ENCODE measurements around the gene EPB41L1.

EPB41L1 gene

GRCh38 chr20:36154700-36155628 lies at the start of gene EPB41L1:
EPB41L1 (plus strand) TSS chr20:36154740; CDS start chr20:36173778, 19,038 bp downstream.
- no peaks in the 10 kb centered on the region for H3K36me3 Mint-ChIP-seq (ENCODE audit: low read depth)
- H3K27ac Mint-ChIP-seq: no peak within 1 kb of the TSS
- peaks cover 3% of the 10 kb centered on the region for H3K4me1 Mint-ChIP-seq (ENCODE audit: low read depth)
- no peaks in the 10 kb centered on the region for H3K9me3 Mint-ChIP-seq
- peaks cover 12% of the 10 kb centered on the region for H3K27me3 Mint-ChIP-seq
- H3K4me3 Mint-ChIP-seq: peak within 1 kb of the TSS; percentile 75

DNA sequence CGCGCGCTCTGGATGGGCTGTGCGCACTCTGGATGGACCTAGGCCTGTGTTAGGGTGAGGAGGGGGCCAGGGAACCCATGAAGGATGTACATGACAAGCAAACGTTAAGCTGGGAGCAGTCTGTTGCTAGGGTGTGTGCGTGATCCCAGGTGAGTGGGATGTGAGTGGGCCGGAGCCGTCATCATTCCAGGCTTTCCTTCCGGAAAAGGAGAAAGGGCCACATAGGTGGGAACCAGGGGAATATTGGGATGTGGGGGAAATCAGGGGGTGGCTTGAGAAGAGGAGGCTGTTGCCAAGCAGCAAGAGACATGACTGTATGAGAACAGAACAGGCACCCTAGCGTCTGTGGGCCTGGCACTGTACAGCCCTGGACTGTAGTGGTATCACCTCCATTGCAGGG lies 49.7 kb upstream of the EPB41L1 start:
- H3K36me3 Mint-ChIP-seq (ENCODE audit: low read depth): no peaks in the 10 kb centered on the region
- no peak overlapping the region for H3K4me3 Mint-ChIP-seq
- H3K4me1 Mint-ChIP-seq (ENCODE audit: low read depth): no peaks in the 10 kb centered on the region
- no peaks in the 10 kb centered on the region for H3K9me3 Mint-ChIP-seq
- no peaks in the 10 kb centered on the region for H3K27me3 Mint-ChIP-seq
- no peak overlapping the region for H3K27ac Mint-ChIP-seq

DNA sequence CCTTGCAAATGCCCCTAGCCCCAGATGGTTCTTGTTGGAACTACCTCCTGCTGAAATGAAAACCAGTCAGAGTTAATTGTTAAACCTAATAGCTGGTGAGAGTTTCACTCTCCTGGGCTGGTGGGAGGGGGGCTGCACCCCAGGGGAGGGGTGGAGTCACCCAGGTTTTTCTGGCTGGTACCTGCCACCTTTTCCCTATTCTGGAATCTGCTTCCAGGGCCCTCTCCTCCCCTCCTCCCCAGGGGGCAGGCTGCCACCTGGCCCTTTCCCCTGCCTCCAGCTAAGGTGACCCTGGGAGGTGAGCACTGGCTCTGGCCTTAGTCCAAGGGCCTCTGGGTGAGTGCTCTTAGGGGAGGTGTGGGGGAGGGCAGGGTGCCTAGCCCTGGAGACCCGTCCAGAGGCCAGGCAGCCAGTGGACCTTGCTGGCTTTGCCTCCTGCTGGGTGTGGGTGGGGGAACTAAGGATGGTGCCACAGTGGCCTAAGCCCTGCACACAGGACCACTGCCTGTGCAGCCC lies 48.8 kb upstream of the EPB41L1 start:
- Mint-ChIP-seq H3K4me1 (ENCODE audit: low read depth) (no peaks in the 10 kb centered on the region), H3K36me3 (ENCODE audit: low read depth) (no peaks in the 10 kb centered on the region), H3K27ac (no peak overlapping the region), H3K4me3 (no peak overlapping the region), H3K9me3 (no peaks in the 10 kb centered on the region), H3K27me3 (no peaks in the 10 kb centered on the region)

DNA sequence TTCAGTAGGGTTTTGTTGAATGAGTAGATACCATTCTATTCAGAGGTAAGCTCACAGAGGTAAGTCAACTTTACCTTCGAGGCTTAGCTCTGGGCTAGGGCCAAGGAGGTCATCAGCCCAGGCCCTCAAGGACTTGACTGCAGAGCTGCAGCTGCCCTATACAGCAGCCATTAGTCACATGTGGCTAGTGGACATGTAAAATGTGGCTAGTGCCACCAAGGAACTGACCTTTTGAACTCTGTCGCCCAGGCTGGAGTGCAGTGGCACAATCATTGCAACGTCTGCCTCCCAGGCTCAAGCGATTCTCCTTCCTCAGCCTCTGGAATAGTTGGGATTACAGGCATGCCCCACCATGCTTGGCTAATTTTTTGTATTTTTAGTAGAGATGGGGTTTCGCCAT lies 47.9 kb upstream of the EPB41L1 start:
- no peak overlapping the region for H3K27ac Mint-ChIP-seq
- no peak overlapping the region for H3K4me3 Mint-ChIP-seq
- H3K4me1 Mint-ChIP-seq (ENCODE audit: low read depth): no peaks in the 10 kb centered on the region
- no peaks in the 10 kb centered on the region for H3K27me3 Mint-ChIP-seq
- no peaks in the 10 kb centered on the region for H3K9me3 Mint-ChIP-seq
- no peaks in the 10 kb centered on the region for H3K36me3 Mint-ChIP-seq (ENCODE audit: low read depth)

DNA sequence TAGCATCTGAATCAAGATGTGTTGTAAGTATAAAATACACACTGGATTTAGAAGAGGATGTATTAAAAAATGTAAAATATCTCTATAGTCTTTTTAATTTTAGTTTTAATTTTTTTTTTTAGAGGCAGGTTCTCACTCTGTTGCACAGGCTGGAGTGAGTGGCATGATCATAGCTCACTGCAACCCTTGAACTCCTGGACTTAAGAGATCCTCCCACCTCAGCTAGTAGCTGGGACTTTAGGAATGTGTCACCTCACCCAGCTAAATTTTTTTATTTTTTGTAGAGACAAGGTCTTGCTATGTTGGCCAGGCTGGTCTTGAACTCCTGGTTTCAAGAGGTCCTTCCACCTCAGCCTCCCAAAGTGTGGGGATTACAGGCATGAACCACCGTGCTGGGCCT lies 46.7 kb upstream of the EPB41L1 start:
- no peaks in the 10 kb centered on the region for H3K4me1 Mint-ChIP-seq (ENCODE audit: low read depth)
- H3K4me3 Mint-ChIP-seq: no peak overlapping the region
- H3K27me3 Mint-ChIP-seq: no peaks in the 10 kb centered on the region
- no peaks in the 10 kb centered on the region for H3K9me3 Mint-ChIP-seq
- no peaks in the 10 kb centered on the region for H3K36me3 Mint-ChIP-seq (ENCODE audit: low read depth)
- H3K27ac Mint-ChIP-seq: no peak overlapping the region

DNA sequence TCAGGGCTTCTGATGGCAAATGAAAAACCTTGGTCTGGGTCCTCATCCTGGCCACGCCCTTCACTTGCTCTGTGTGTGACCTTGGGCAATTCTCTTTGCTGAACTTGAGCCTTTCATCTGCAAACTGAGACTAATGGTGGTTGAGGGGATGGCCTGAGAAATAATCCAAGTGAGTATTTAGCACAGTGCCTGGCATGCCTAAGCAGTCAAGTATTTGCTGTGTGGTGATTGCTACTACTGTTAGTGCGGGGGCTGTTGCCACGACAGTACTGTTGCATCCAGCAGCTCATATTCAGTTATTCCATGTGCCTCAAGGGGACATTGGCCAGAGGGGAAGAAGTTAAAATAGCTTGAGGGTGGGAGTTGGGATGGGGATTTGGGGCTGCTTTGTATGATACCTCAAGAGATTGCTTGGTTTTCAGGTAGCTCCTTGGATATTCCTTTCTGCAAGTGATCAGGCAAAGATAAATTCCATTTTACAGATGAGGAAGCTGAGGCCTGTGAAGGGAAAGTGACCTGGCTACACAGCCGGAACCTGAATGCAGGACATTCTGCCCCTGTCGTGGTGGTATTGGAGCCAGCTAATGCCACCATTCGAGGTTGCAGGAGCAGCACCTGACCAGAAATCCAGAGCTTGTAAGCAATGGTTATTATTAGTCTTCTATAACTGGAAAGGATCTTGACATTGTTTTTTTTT lies 45.1 kb upstream of the EPB41L1 start:
- no peak overlapping the region for H3K27ac Mint-ChIP-seq
- H3K36me3 Mint-ChIP-seq (ENCODE audit: low read depth): no peaks in the 10 kb centered on the region
- H3K9me3 Mint-ChIP-seq: no peaks in the 10 kb centered on the region
- no peaks in the 10 kb centered on the region for H3K4me1 Mint-ChIP-seq (ENCODE audit: low read depth)
- H3K4me3 Mint-ChIP-seq: no peak overlapping the region
- H3K27me3 Mint-ChIP-seq: peaks cover 8% of the 10 kb centered on the region

GRCh38 chr20:36110994-36111393 lies 43.5 kb upstream of the EPB41L1 start:
- Mint-ChIP-seq H3K36me3 (ENCODE audit: low read depth) (no peaks in the 10 kb centered on the region), H3K9me3 (no peaks in the 10 kb centered on the region), H3K27ac (no peak overlapping the region), H3K4me3 (no peak overlapping the region), H3K4me1 (ENCODE audit: low read depth) (no peaks in the 10 kb centered on the region), H3K27me3 (peaks cover 13% of the 10 kb centered on the region)

DNA sequence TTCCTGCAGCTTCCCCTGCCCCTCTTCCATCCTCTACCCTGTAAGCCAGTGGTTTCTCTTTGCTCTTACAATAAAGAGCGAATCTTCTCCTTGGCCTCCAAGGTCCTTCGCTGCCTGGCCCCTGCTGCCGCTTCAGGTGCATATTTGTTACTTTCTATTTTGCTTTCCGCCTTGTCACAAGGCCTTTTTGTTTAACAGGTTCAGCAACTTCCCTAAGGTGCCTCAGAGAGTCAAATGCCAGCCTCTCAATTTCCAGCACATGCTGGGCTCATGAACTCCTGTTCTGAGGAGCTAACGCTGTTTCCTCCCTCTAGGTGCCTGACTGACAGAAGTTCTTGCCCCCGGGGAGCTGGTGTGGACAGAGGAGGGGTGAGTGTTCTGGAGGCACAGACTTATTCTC lies 42.4 kb upstream of the EPB41L1 start:
- Mint-ChIP-seq H3K36me3 (ENCODE audit: low read depth) (no peaks in the 10 kb centered on the region), H3K4me1 (ENCODE audit: low read depth) (no peaks in the 10 kb centered on the region), H3K9me3 (no peaks in the 10 kb centered on the region), H3K27me3 (peaks cover 14% of the 10 kb centered on the region), H3K27ac (no peak overlapping the region), H3K4me3 (no peak overlapping the region)

DNA sequence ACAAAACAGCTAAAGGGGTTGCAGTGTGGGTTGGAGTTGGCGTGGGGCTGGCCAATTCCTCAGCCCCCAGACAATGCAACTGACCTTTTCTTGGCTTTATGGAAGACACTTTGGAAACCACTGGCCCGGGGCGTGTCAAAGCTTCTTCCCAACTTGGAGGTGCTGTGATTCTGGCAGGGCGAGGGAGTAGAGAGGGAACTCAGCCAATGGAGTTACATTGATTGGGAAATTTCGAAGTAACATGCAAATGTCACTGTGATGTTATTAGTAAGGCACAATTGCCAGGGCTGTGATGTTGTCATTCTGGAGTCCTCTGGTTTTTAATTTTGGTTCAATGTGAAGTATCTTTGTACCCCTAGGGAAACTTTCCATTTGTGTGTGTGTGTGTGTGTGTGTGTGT lies 41.5 kb upstream of the EPB41L1 start:
- Mint-ChIP-seq H3K9me3 (no peaks in the 10 kb centered on the region), H3K36me3 (ENCODE audit: low read depth) (no peaks in the 10 kb centered on the region), H3K27me3 (peaks cover 14% of the 10 kb centered on the region), H3K4me1 (ENCODE audit: low read depth) (no peaks in the 10 kb centered on the region), H3K4me3 (no peak overlapping the region), H3K27ac (no peak overlapping the region)

DNA sequence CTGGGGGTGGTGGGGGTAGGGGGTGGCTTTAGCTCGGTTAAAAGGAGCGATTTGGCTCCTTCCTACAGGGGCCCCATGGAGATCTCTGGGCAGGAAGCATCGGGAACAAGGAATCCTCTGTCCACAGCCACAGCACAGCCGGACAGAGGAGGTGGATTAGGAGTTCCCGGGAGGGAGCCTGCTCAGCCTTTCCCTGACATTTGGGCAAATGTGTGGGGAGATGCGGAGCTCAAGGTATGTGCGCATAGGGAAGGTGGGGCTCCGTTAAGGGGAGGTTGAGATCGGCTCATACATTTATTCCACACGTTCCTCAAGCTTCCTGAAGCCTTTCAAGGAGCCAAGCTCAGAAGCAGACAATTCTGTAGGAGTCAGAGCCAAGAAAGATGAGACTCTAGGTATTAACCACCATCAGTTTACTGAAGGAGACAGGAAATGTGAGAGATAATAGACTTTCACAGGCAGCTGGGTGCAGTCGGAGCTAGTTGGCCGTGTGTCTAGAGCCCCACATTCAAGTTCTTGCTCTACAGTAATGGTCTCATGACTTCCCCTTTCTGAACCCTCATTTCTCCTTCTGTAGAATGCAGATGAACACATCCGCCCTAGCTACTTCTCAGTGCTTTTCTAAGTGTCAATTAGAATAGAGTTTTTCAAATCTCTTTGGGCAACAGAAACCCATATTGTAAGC lies 40.8 kb upstream of the EPB41L1 start:
- H3K4me3 Mint-ChIP-seq: no peak overlapping the region

GRCh38 chr20:36114707-36115106 lies 39.8 kb upstream of the EPB41L1 start:
- no peaks in the 10 kb centered on the region for H3K36me3 Mint-ChIP-seq (ENCODE audit: low read depth)
- H3K4me1 Mint-ChIP-seq (ENCODE audit: low read depth): no peaks in the 10 kb centered on the region
- H3K27ac Mint-ChIP-seq: no peak overlapping the region
- H3K4me3 Mint-ChIP-seq: no peak overlapping the region
- H3K27me3 Mint-ChIP-seq: peaks cover 14% of the 10 kb centered on the region
- no peaks in the 10 kb centered on the region for H3K9me3 Mint-ChIP-seq

More for the DNA sequence above, 40.8 kb upstream of the EPB41L1 start:
- H3K4me1 Mint-ChIP-seq (ENCODE audit: low read depth): no peaks in the 10 kb centered on the region
- H3K27ac Mint-ChIP-seq: no peak overlapping the region
- H3K27me3 Mint-ChIP-seq: peaks cover 14% of the 10 kb centered on the region
- no peaks in the 10 kb centered on the region for H3K9me3 Mint-ChIP-seq
- H3K36me3 Mint-ChIP-seq (ENCODE audit: low read depth): no peaks in the 10 kb centered on the region

GRCh38 chr20:36115925-36116324 lies 38.6 kb upstream of the EPB41L1 start:
- Mint-ChIP-seq H3K27me3 (peaks cover 14% of the 10 kb centered on the region), H3K9me3 (no peaks in the 10 kb centered on the region), H3K36me3 (ENCODE audit: low read depth) (no peaks in the 10 kb centered on the region), H3K4me3 (no peak overlapping the region), H3K4me1 (ENCODE audit: low read depth) (no peaks in the 10 kb centered on the region), H3K27ac (no peak overlapping the region)

GRCh38 chr20:36116807-36117441 lies 37.6 kb upstream of the EPB41L1 start:
- no peaks in the 10 kb centered on the region for H3K4me1 Mint-ChIP-seq (ENCODE audit: low read depth)
- no peaks in the 10 kb centered on the region for H3K9me3 Mint-ChIP-seq
- no peaks in the 10 kb centered on the region for H3K36me3 Mint-ChIP-seq (ENCODE audit: low read depth)
- H3K27ac Mint-ChIP-seq: no peak overlapping the region
- H3K27me3 Mint-ChIP-seq: peaks cover 14% of the 10 kb centered on the region
- no peak overlapping the region for H3K4me3 Mint-ChIP-seq

GRCh38 chr20:36117638-36118037 lies 36.9 kb upstream of the EPB41L1 start:
- Mint-ChIP-seq H3K9me3 (no peaks in the 10 kb centered on the region), H3K27me3 (peaks cover 14% of the 10 kb centered on the region), H3K36me3 (ENCODE audit: low read depth) (no peaks in the 10 kb centered on the region), H3K4me1 (ENCODE audit: low read depth) (no peaks in the 10 kb centered on the region), H3K27ac (no peak overlapping the region), H3K4me3 (no peak overlapping the region)
